PC-9 (cell line): Measurements from ENCODE around the gene RPS14. TPM values are rescaled to one million over a fixed set of nuclear protein-coding genes. Genes with fewer than 3 reads are reported as not detected.
A peak's percentile ranks its signal among the peaks of the same experiment; 100 is the strongest.

ENCODE experiments used
- BruUV-seq: library from RNA; stranded (reverse); fragments of 400-500 nt; replicated peaks from 2 replicates; lab custom pipeline; 2021; lab: Mats Ljungman, UMichigan
- CTCF ChIA-PET: fragments of 300-600 bp; sonication (Branson Sonifier 250); formaldehyde crosslinking; loops from one replicate; lab custom pipeline; 2022; ENCODE audit warnings: antibody characterized with exemption; lab: Charles Lee
- POLR2A ChIA-PET: fragments of 300-600 bp; sonication (Branson Sonifier 250); formaldehyde crosslinking; loops from one replicate; lab custom pipeline; 2022; ENCODE audit warnings: antibody characterized with exemption; ENCODE audit not compliant: unreplicated experiment; lab: Charles Lee
- DNase-seq, 2 experiments: peaks; one replicate each; pipeline versions ENCODE4 v3.0.0 to v3.0.0-alpha.2; 2015 to 2022; ENCODE audit warnings: mixed read lengths in 1 of 2
- H2AFZ ChIP-seq: fragments of 200-600 bp; sonication (generic); 2 replicates; pipeline ENCODE4 v1.8.1; 2017; ENCODE audit warnings: antibody characterized with exemption
- H3F3A ChIP-seq: fragments of 200-600 bp; sonication (generic); 2 replicates; pipeline ENCODE4 v1.8.1; 2017; ENCODE audit warnings: antibody characterized with exemption, mild to moderate bottlenecking, low read depth; ENCODE audit not compliant: insufficient read depth
- H3K27ac ChIP-seq: fragments of 200-600 bp; sonication (generic); 2 replicates; pipeline ENCODE4 v1.6.1; 2016; ENCODE audit warnings: mixed run types
- H3K27me3 ChIP-seq: fragments of 200-600 bp; sonication (generic); 2 replicates; pipeline ENCODE4 v1.6.1; 2016; ENCODE audit warnings: low read depth, mixed run types; ENCODE audit not compliant: insufficient read depth
- H3K36me3 ChIP-seq: fragments of 200-600 bp; sonication (generic); 2 replicates; pipeline ENCODE4 v1.6.1; 2016; ENCODE audit warnings: low read depth, mixed run types
- H3K4me1 ChIP-seq: fragments of 200-600 bp; sonication (generic); replicated peaks from 2 replicates; pipeline ENCODE4 v1.6.1; 2016; ENCODE audit warnings: mixed run types; ENCODE audit not compliant: insufficient read depth
- H3K4me2 ChIP-seq: fragments of 200-600 bp; sonication (generic); 2 replicates; pipeline ENCODE4 v1.6.1; 2017; ENCODE audit warnings: mixed run types
- H3K4me3 ChIP-seq: fragments of 200-600 bp; sonication (generic); 2 replicates; pipeline ENCODE4 v1.6.1; 2016; ENCODE audit warnings: mixed run types
- H3K79me2 ChIP-seq: fragments of 200-600 bp; sonication (generic); 2 replicates; pipeline ENCODE4 v1.6.1; 2017; ENCODE audit warnings: low read depth, mixed run types
- H3K9me2 ChIP-seq: fragments of 200-600 bp; sonication (generic); 2 replicates; pipeline ENCODE4 v1.8.1; 2017; ENCODE audit warnings: mild to moderate bottlenecking; ENCODE audit not compliant: insufficient read depth
- H3K9me3 ChIP-seq: fragments of 200-600 bp; sonication (generic); 2 replicates; pipeline ENCODE4 v1.8.1; 2016; ENCODE audit warnings: low read depth; ENCODE audit not compliant: insufficient read depth
- H4K20me1 ChIP-seq: fragments of 200-600 bp; sonication (generic); 2 replicates; pipeline ENCODE4 v1.8.1; 2017; ENCODE audit not compliant: insufficient read depth
- EZH2 ChIP-seq: fragments of 200-600 bp; sonication (generic); IDR thresholded peaks from 2 replicates; pipeline ENCODE4 v1.8.0; 2017; ENCODE audit warnings: antibody characterized with exemption, low read depth
- intact Hi-C: fragments of 100-400 bp; cut with micrococcal nuclease; formaldehyde crosslinking; loops from one replicate; pipeline ENCODE4 v1.10.0; 2022; ENCODE audit not compliant: unreplicated experiment
- total RNA-seq: library from RNA; stranded (reverse); gene quantifications from 2 replicates; pipeline ENCODE4 v1.2.3, GENCODE V29; 2021
- TF ChIP-seq, protein P1 (sequence below): fragments of 200-600 bp; sonication (generic); conservative IDR thresholded peaks from 2 replicates; pipeline ENCODE4 v1.6.1; 2017; ENCODE audit warnings: mixed run types, antibody characterized with exemption, mild to moderate bottlenecking, moderate library complexity

Gene RPS14
- total RNA-seq, 1 experiment from 2014 or later: 2,907 TPM

DNA sequence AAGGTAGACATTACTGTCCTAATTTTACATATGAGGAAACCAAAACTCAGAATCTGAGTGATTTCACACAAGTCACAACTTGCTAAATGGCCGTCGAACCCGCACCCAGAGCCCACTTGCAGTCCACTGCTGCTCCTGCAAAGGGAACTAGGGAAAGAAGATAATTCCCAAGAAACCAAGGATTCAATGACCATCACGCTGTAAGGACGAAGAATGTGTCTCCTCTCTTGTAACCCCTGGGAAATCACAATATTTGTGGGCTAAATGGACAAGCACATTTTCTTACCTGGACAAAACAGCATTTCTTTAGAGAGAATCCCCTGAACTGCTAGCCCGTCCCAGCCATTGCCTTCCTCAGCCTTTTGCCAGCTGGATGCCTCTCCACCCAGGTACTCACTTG is 2.4 kb downstream of the RPS14 start:
- H3F3A ChIP-seq: peaks cover 73% of the 10 kb centered on the region
- intact Hi-C loops: no loop called here
- ChIA-PET POLR2A (no interaction called here), CTCF (no interaction called here)
- peak overlapping the region; percentile 93; the same call in 1 of the 2 replicates for H3K4me3 ChIP-seq
- H3K79me2 ChIP-seq: peaks cover 37% of the 10 kb centered on the region
- H3K9me2 ChIP-seq: no peaks in the 10 kb centered on the region
- H3K36me3 ChIP-seq: peaks cover 54% of the 10 kb centered on the region
- no peaks in the 10 kb centered on the region for H3K27me3 ChIP-seq
- H3K4me2 ChIP-seq: peak overlapping the region; percentile 95
- no TSS peak for BruUV-seq
- TF ChIP-seq EZH2: no peak
- TF ChIP-seq, protein P1, sequence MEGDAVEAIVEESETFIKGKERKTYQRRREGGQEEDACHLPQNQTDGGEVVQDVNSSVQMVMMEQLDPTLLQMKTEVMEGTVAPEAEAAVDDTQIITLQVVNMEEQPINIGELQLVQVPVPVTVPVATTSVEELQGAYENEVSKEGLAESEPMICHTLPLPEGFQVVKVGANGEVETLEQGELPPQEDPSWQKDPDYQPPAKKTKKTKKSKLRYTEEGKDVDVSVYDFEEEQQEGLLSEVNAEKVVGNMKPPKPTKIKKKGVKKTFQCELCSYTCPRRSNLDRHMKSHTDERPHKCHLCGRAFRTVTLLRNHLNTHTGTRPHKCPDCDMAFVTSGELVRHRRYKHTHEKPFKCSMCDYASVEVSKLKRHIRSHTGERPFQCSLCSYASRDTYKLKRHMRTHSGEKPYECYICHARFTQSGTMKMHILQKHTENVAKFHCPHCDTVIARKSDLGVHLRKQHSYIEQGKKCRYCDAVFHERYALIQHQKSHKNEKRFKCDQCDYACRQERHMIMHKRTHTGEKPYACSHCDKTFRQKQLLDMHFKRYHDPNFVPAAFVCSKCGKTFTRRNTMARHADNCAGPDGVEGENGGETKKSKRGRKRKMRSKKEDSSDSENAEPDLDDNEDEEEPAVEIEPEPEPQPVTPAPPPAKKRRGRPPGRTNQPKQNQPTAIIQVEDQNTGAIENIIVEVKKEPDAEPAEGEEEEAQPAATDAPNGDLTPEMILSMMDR: no peak
- H3K9me3 ChIP-seq: no peaks in the 10 kb centered on the region
- no peak overlapping the region for H2AFZ ChIP-seq
- H4K20me1 ChIP-seq: peaks cover 65% of the 10 kb centered on the region
- DNase-seq: no peak
- H3K4me1 ChIP-seq: peaks cover 12% of the 10 kb centered on the region
- H3K27ac ChIP-seq: no peak overlapping the region; the same call in 1 of the 2 replicates

GRCh38 chr5:150446583-150446982 is 3.0 kb downstream of the RPS14 start:
- Histone ChIP-seq H3K27ac (no peak overlapping the region), H3K9me2 (no peaks in the 10 kb centered on the region), H4K20me1 (peaks cover 71% of the 10 kb centered on the region), H3K79me2 (peaks cover 37% of the 10 kb centered on the region), H2AFZ (no peak overlapping the region), H3K9me3 (no peaks in the 10 kb centered on the region), H3K4me2 (peak overlapping the region; percentile 95; the same call in 1 of the 2 replicates), H3K4me3 (no peak overlapping the region), H3K27me3 (no peaks in the 10 kb centered on the region), H3K36me3 (peaks cover 54% of the 10 kb centered on the region), H3K4me1 (peaks cover 12% of the 10 kb centered on the region), H3F3A (peaks cover 79% of the 10 kb centered on the region)
- intact Hi-C loops: no loop called here
- CTCF ChIA-PET: no interaction called here
- POLR2A ChIA-PET: no interaction called here
- no TSS peak for BruUV-seq
- DNase-seq: no peak
- TF ChIP-seq, protein P1: no peak
- no peak for TF ChIP-seq EZH2

DNA sequence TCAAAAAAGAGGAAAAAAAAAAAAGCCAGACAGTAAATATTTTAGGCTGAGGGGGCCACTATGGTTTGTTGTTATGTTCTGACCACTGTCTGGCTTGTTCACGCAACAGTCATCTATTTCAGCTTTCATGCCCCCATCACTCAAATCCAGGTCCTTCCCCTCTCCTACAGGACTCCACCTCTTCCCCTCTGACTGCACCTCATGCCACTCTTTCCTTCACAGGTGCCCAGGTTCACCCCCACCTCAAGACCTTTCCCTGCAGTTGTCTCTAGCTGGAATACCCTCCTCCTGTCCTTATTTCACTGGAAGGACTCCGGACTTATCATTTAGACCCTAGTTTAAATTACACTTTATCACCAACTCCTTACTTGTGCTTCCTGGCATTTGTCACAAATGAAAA is 3.5 kb downstream of the RPS14 start:
- Histone ChIP-seq H3K27ac (no peak overlapping the region), H2AFZ (no peak overlapping the region), H3K36me3 (peaks cover 54% of the 10 kb centered on the region), H3K9me3 (no peaks in the 10 kb centered on the region), H3K4me3 (no peak overlapping the region), H3K9me2 (no peaks in the 10 kb centered on the region), H3K79me2 (peaks cover 37% of the 10 kb centered on the region), H3F3A (peaks cover 84% of the 10 kb centered on the region), H3K27me3 (no peaks in the 10 kb centered on the region), H3K4me2 (no peak overlapping the region), H4K20me1 (peaks cover 73% of the 10 kb centered on the region), H3K4me1 (peaks cover 12% of the 10 kb centered on the region)
- intact Hi-C loops: no loop called here
- no TSS peak for BruUV-seq
- ChIA-PET POLR2A (no interaction called here), CTCF (no interaction called here)
- TF ChIP-seq EZH2: no peak
- TF ChIP-seq, protein P1: no peak
- DNase-seq: no peak
